Hypothalamus (tissue), 51 donors: Measurements from ENCODE around the gene ANO10.
"Not testable (repeated sequence)": the region's sequence is repeated elsewhere in the genome, so short reads cannot be mapped to it uniquely, and the experiment has no call there.

Source experiments
- DNase-seq, 51 donors: peaks; one replicate each; lab custom pipeline; 2025; lab: John Stamatoyannopoulos, UW

The ANO10 gene

GRCh38 chr3:43525941-43526607, 95.7 kb downstream of the ANO10 start:
- no peak for DNase-seq

GRCh38 chr3:43525386-43525785, 96.4 kb downstream of the ANO10 start:
- no peak for DNase-seq

GRCh38 chr3:43523454-43524053, 98.3 kb downstream of the ANO10 start:
- DNase-seq: no peak

GRCh38 chr3:43522727-43523362, 99.0 kb downstream of the ANO10 start:
- no peak for DNase-seq

- no peak for DNase-seq
Observed at GRCh38 chr3:43521941-43522340, 99.9 kb downstream of the ANO10 start.

GRCh38 chr3:43518515-43518914, 103.3 kb downstream of the ANO10 start:
- DNase-seq: not testable (repeated sequence)

GRCh38 chr3:43515970-43516635, 105.7 kb downstream of the ANO10 start:
- DNase-seq: no peak

- no peak for DNase-seq
Observed at GRCh38 chr3:43515208-43515917, 106.4 kb downstream of the ANO10 start.

- no peak for DNase-seq
Observed at GRCh38 chr3:43512754-43513404, 108.9 kb downstream of the ANO10 start.

- DNase-seq: no peak
Observed at GRCh38 chr3:43506644-43507043, 115.2 kb downstream of the ANO10 start.

GRCh38 chr3:43505351-43505750, 116.5 kb downstream of the ANO10 start:
- no peak for DNase-seq

- DNase-seq: peak in 1 of 51 donors; percentile 15
Observed at GRCh38 chr3:43503067-43503728, 118.6 kb downstream of the ANO10 start.

- peak in 2 of 51 donors; percentile 1 to 7 for DNase-seq
Observed at GRCh38 chr3:43499256-43499655, 122.6 kb downstream of the ANO10 start.

GRCh38 chr3:43497905-43498365, 123.9 kb downstream of the ANO10 start:
- no peak for DNase-seq

- no peak for DNase-seq
Observed at GRCh38 chr3:43497422-43497821, 124.4 kb downstream of the ANO10 start.

- DNase-seq: no peak
Observed at GRCh38 chr3:43496740-43497375, 125.0 kb downstream of the ANO10 start.

GRCh38 chr3:43492932-43493331, 128.9 kb downstream of the ANO10 start:
- DNase-seq: not testable (repeated sequence)

GRCh38 chr3:43491807-43492206, 130.0 kb downstream of the ANO10 start:
- DNase-seq: not testable (repeated sequence)

GRCh38 chr3:43490640-43491185, 131.1 kb downstream of the ANO10 start:
- no peak for DNase-seq
